DND-41 (cell line): ENCODE results near the gene PRRT4.

Experiments used
- ATAC-seq: fragments of 200-7000 bp; cut with Tn5 transposase; 3 replicates; pipeline ENCODE4 v1.9.1; 2021; ENCODE audit warnings: low read depth; ENCODE audit not compliant: insufficient read depth
- DNase-seq: peaks from one replicate; pipeline ENCODE4 v3.0.0-alpha.2; 2020
- H2AFZ ChIP-seq: 2 replicates; pipeline ENCODE4 v1.6.0; 2012; ENCODE audit warnings: low read depth, low read length
- H3K27ac ChIP-seq: 2 replicates; pipeline ENCODE4 v1.5.1; 2012; ENCODE audit warnings: low read length, inconsistent platforms
- H3K27me3 ChIP-seq: fragments of 200-600 bp; sonication (generic); 2 replicates; pipeline ENCODE4 v1.6.0; 2012; ENCODE audit warnings: low read length, mild to moderate bottlenecking, inconsistent platforms; ENCODE audit not compliant: insufficient read depth, poor library complexity
- H3K36me3 ChIP-seq: 2 replicates; pipeline ENCODE4 v1.5.1; 2012; ENCODE audit warnings: low read length, inconsistent platforms; ENCODE audit not compliant: insufficient read depth
- H3K4me1 ChIP-seq: 2 replicates; pipeline ENCODE4 v1.5.1; 2012; ENCODE audit warnings: mild to moderate bottlenecking, low read length; ENCODE audit not compliant: insufficient read depth
- H3K4me2 ChIP-seq: 2 replicates; pipeline ENCODE4 v1.6.0; 2012; ENCODE audit warnings: mild to moderate bottlenecking, moderate library complexity, low read length, inconsistent platforms; ENCODE audit not compliant: insufficient read depth
- H3K4me3 ChIP-seq, 2 experiments: fragments of 200-600 bp in 1 of 2; shearing (Covaris generic) in 1 of 2; 2 replicates each; pipeline ENCODE4 v1.5.1; 2012 to 2016; ENCODE audit warnings: inconsistent platforms in 2 of 2, low read length in 2 of 2, mild to moderate bottlenecking in 2 of 2, low read depth in 1 of 2, moderate library complexity in 1 of 2
- H3K79me2 ChIP-seq: 2 replicates; pipeline ENCODE4 v1.6.0; 2012; ENCODE audit warnings: low read length, inconsistent platforms; ENCODE audit not compliant: insufficient read depth
- H3K9ac ChIP-seq: 2 replicates; pipeline ENCODE4 v1.6.0; 2012; ENCODE audit warnings: low read depth, mild to moderate bottlenecking, inconsistent platforms, low read length, moderate library complexity
- H3K9me3 ChIP-seq: 2 replicates; pipeline ENCODE4 v1.5.1; 2012; ENCODE audit warnings: low read length, moderate library complexity, mild to moderate bottlenecking, inconsistent platforms; ENCODE audit not compliant: insufficient read depth, severe bottlenecking
- H4K20me1 ChIP-seq: 2 replicates; pipeline ENCODE4 v1.6.0; 2012; ENCODE audit warnings: low read length; ENCODE audit not compliant: insufficient read depth
- EZH2 ChIP-seq: IDR thresholded peaks from 3 replicates; pipeline ENCODE4 v1.6.1; 2012; ENCODE audit warnings: borderline replicate concordance, low read depth, mild to moderate bottlenecking, moderate library complexity, low read length, inconsistent platforms; ENCODE audit not compliant: severe bottlenecking
- TF ChIP-seq, protein P1 (sequence below): IDR thresholded peaks from 2 replicates; pipeline ENCODE4 v1.5.1; 2012; ENCODE audit warnings: borderline replicate concordance, low read length, moderate library complexity, mild to moderate bottlenecking; ENCODE audit not compliant: poor library complexity, severe bottlenecking; ENCODE audit errors: extremely low read depth

PRRT4 gene

DNA sequence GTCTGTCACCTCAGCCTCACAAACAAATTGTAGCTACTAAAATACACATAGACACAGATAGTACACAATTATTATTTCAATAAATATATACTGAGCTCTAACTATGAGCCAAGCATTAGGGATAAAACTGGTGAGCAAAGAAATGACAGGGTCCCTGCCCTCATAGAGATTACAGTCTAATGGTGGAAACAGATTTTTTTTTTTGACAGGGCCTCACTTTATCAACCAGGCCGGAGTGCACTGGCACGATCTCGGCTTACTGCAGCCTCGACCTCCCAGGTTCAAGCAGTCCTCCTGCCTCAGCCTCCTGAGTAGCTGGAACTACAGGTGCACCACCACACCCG lies 17.1 kb downstream of the PRRT4 start:
- no peak for ATAC-seq
- H3K4me3 ChIP-seq: peak overlapping the region in 1 of 2 experiments; percentile 80; a peak in 2 of 4 replicates
- no peak overlapping the region for H3K9ac ChIP-seq
- 0 out of 2 replicates have a peak overlapping the region, but pooled peaks have one; percentile 35 for H3K27ac ChIP-seq
- H3K9me3 ChIP-seq: no peaks in the 10 kb centered on the region
- H3K4me1 ChIP-seq: peaks cover 33% of the 10 kb centered on the region
- no peak for TF ChIP-seq EZH2
- TF ChIP-seq, protein P1, sequence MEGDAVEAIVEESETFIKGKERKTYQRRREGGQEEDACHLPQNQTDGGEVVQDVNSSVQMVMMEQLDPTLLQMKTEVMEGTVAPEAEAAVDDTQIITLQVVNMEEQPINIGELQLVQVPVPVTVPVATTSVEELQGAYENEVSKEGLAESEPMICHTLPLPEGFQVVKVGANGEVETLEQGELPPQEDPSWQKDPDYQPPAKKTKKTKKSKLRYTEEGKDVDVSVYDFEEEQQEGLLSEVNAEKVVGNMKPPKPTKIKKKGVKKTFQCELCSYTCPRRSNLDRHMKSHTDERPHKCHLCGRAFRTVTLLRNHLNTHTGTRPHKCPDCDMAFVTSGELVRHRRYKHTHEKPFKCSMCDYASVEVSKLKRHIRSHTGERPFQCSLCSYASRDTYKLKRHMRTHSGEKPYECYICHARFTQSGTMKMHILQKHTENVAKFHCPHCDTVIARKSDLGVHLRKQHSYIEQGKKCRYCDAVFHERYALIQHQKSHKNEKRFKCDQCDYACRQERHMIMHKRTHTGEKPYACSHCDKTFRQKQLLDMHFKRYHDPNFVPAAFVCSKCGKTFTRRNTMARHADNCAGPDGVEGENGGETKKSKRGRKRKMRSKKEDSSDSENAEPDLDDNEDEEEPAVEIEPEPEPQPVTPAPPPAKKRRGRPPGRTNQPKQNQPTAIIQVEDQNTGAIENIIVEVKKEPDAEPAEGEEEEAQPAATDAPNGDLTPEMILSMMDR: no peak
- H4K20me1 ChIP-seq: peaks cover 16% of the 10 kb centered on the region
- DNase-seq: no peak
- peaks cover 12% of the 10 kb centered on the region for H3K36me3 ChIP-seq
- H3K27me3 ChIP-seq: peaks cover 5% of the 10 kb centered on the region
- H3K79me2 ChIP-seq: peaks cover 43% of the 10 kb centered on the region
- H2AFZ ChIP-seq: peak overlapping the region; percentile 100
- peak overlapping the region; percentile 82; the same call in 1 of the 2 replicates for H3K4me2 ChIP-seq

DNA sequence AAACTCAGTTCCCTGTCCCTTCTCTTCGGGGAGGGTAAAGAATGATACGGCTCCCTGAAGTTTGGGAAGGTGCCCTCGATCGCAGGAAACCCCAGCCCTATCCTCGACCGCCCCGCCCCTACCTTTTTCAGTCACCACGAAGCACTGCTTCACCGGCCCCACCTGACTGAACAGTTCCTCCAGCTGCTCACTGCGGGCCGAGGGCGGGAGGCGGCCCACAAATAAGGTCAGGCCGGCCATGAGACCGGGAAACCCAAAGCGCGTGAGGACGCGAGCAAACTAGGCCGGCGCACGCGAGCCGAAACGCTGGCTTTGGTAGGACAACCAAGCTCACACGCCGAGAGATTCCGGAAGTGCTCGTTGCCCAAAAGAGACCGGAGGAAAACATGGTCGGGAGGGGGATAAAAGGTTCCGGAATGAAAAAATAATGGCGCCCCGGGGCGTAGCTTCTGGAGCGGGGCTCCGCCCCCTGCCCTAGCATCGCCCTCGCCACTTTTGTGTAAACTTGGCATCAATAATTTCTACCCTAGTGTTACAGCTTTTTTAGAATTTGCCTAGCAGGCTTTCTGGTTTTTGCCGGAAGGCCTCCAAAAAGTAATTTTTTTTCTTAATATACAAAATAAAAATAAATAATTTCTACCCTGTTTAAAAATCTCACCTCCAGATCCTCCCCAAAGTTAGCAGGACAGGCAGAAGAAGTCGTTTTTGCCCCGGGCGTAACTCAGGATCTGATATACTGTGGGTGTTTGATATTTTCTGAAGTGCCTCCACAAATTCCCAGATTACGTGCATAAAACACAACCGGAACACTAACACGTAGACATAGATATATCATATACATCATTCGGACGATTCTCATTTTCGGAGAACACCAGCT lies 17.7 kb downstream of the PRRT4 start, which contains the start of gene RBM28:
Gene RBM28, minus strand, starts transcription at position 355 of the 877 bp plus-strand sequence. Its CDS starts 115 bp downstream, at position 240.
- DNase-seq: peak; percentile 91

DNA sequence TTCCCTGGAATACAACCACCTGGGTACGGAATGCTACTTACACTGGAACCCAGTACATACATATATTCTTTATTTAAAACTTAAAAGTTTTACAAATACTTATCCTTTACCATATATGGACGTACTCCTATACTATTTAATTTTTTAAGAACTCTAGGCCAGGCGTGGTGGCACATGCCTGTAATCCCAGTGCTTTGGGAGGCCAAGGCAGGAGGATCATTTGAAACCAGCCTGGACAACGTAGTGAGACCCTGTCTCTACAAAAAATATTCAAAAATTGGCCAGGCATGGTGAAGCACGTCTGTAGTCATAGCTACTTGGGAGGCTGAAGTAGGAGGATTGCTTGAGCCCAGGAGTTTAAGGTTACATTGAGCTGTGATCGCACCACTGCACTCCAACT lies 19.8 kb downstream of the PRRT4 start:
- ATAC-seq (no peak), DNase-seq (no peak)
- no peak overlapping the region for H2AFZ ChIP-seq
- peaks cover 17% of the 10 kb centered on the region for H4K20me1 ChIP-seq
- H3K4me3 ChIP-seq: peak overlapping the region in 1 of 2 experiments; percentile 80; a peak in 3 of 4 replicates
- H3K9ac ChIP-seq: peak overlapping the region; percentile 82
- H3K4me2 ChIP-seq: peak overlapping the region; percentile 82
- H3K27ac ChIP-seq: peak overlapping the region; percentile 26; the same call in 1 of the 2 replicates
- peaks cover 45% of the 10 kb centered on the region for H3K79me2 ChIP-seq
- TF ChIP-seq, protein P1: no peak
- TF ChIP-seq EZH2: no peak
- H3K27me3 ChIP-seq: no peaks in the 10 kb centered on the region
- peaks cover 33% of the 10 kb centered on the region for H3K4me1 ChIP-seq
- peaks cover 38% of the 10 kb centered on the region for H3K36me3 ChIP-seq
- no peaks in the 10 kb centered on the region for H3K9me3 ChIP-seq

More for the DNA sequence above, 17.7 kb downstream of the PRRT4 start, which contains the start of gene RBM28:
- peak within 1 kb of the TSS; percentile 74 for H3K27ac ChIP-seq
- peaks cover 33% of the 10 kb centered on the region for H3K4me1 ChIP-seq
- H3K79me2 ChIP-seq: peaks cover 45% of the 10 kb centered on the region
- peak; percentile 94 for ATAC-seq
- H3K4me2 ChIP-seq: peak within 1 kb of the TSS; percentile 82
- H4K20me1 ChIP-seq: peaks cover 17% of the 10 kb centered on the region
- peak within 1 kb of the TSS; percentile 100 for H2AFZ ChIP-seq
- TF ChIP-seq EZH2: no peak
- TF ChIP-seq, protein P1: no peak
- peaks cover 18% of the 10 kb centered on the region for H3K36me3 ChIP-seq
- H3K27me3 ChIP-seq: no peaks in the 10 kb centered on the region
- H3K9me3 ChIP-seq: no peaks in the 10 kb centered on the region
- peak within 1 kb of the TSS; percentile 82 for H3K9ac ChIP-seq
- peak within 1 kb of the TSS; percentile 68 to 80 for H3K4me3 ChIP-seq
